LNCaP clone FGC (cell line): ENCODE data around the gene RAB6B.
"Not testable (repeated sequence)": the region's sequence is repeated elsewhere in the genome, so short reads cannot be mapped to it uniquely, and the experiment has no call there.

Experiments used
- DNase-seq: peaks from one replicate; pipeline ENCODE4 v3.0.0-alpha.2; 2011; ENCODE audit warnings: low read depth
- H3K4me3 ChIP-seq: 2 replicates; pipeline ENCODE4 v1.5.1; 2011; ENCODE audit warnings: mild to moderate bottlenecking, low read depth, low read length, control low read depth
- CTCF ChIP-seq: IDR thresholded peaks from 2 replicates; pipeline ENCODE4 v1.5.1; 2012; ENCODE audit warnings: mild to moderate bottlenecking; ENCODE audit not compliant: control insufficient read depth, insufficient read depth; ENCODE audit errors: extremely low read depth

RAB6B gene

GRCh38 chr3:133797396-133798105 is 98.1 kb downstream of the RAB6B start:
- TF ChIP-seq CTCF: no peak
- DNase-seq: no peak
- H3K4me3 ChIP-seq: no peak overlapping the region

GRCh38 chr3:133792171-133792763 is 103.4 kb downstream of the RAB6B start:
- no peak overlapping the region for H3K4me3 ChIP-seq
- no peak for DNase-seq
- TF ChIP-seq CTCF: no peak

GRCh38 chr3:133788024-133788423 is 107.7 kb downstream of the RAB6B start:
- TF ChIP-seq CTCF: no peak
- no peak overlapping the region for H3K4me3 ChIP-seq
- DNase-seq: no peak

GRCh38 chr3:133783762-133784161 is 111.9 kb downstream of the RAB6B start:
- no peak for TF ChIP-seq CTCF
- no peak overlapping the region for H3K4me3 ChIP-seq
- DNase-seq: no peak

- DNase-seq: no peak
- no peak overlapping the region for H3K4me3 ChIP-seq
- no peak for TF ChIP-seq CTCF
Measured at GRCh38 chr3:133782454-133782853, 113.2 kb downstream of the RAB6B start.

- no peak for TF ChIP-seq CTCF
- H3K4me3 ChIP-seq: no peak overlapping the region
Measured at GRCh38 chr3:133781570-133781969, 114.1 kb downstream of the RAB6B start.

GRCh38 chr3:133780756-133781155 is 114.9 kb downstream of the RAB6B start:
- not testable (repeated sequence) for H3K4me3 ChIP-seq, DNase-seq

More at GRCh38 chr3:133781570-133781969, 114.1 kb downstream of the RAB6B start:
- no peak for DNase-seq
